GM23338 (cell line): ENCODE data around the gene GSTT4. TPM values are rescaled to one million over a fixed set of nuclear protein-coding genes. Genes with fewer than 3 reads are reported as not detected.

Experiments used
- ATAC-seq: fragments of 200-7000 bp; cut with Tn5 transposase; 3 replicates; pipeline ENCODE4 v1.9.1; 2020
- DNase-seq: peaks from one replicate; pipeline ENCODE4 v3.0.0-alpha.2; 2015; ENCODE audit warnings: low spot score
- H2AFZ ChIP-seq: fragments of 200-600 bp; sonication (generic); 2 replicates; pipeline ENCODE4 v1.8.0; 2016; ENCODE audit warnings: antibody characterized with exemption, mild to moderate bottlenecking, moderate library complexity
- H3F3A ChIP-seq: fragments of 200-600 bp; sonication (generic); replicated peaks from 2 replicates; pipeline ENCODE4 v1.8.0; 2017; ENCODE audit warnings: antibody characterized with exemption, mixed run types, low read depth
- H3K27ac ChIP-seq: fragments of 200-600 bp; sonication (generic); 2 replicates; pipeline ENCODE4 v1.6.1; 2016; ENCODE audit warnings: low read depth
- H3K27me3 ChIP-seq: fragments of 200-600 bp; sonication (generic); 2 replicates; pipeline ENCODE4 v1.8.0; 2016; ENCODE audit warnings: mild to moderate bottlenecking, mixed run types, moderate library complexity; ENCODE audit not compliant: insufficient read depth
- H3K36me3 ChIP-seq: fragments of 200-600 bp; sonication (generic); 2 replicates; pipeline ENCODE4 v1.8.0; 2016; ENCODE audit warnings: mild to moderate bottlenecking; ENCODE audit not compliant: insufficient read depth
- H3K4me1 ChIP-seq: fragments of 200-600 bp; sonication (generic); 2 replicates; pipeline ENCODE4 v1.8.0; 2016; ENCODE audit warnings: mild to moderate bottlenecking, moderate library complexity; ENCODE audit not compliant: insufficient read depth
- H3K4me2 ChIP-seq: fragments of 200-600 bp; sonication (generic); 2 replicates; pipeline ENCODE4 v1.7.1; 2017; ENCODE audit warnings: mixed run types
- H3K4me3 ChIP-seq: fragments of 200-600 bp; sonication (generic); 2 replicates; pipeline ENCODE4 v1.6.1; 2016; ENCODE audit warnings: mixed run types
- H3K79me2 ChIP-seq: fragments of 200-600 bp; sonication (generic); replicated peaks from 2 replicates; pipeline ENCODE4 v1.8.0; 2017; ENCODE audit warnings: mild to moderate bottlenecking; ENCODE audit not compliant: insufficient read depth
- H3K9me2 ChIP-seq: fragments of 200-600 bp; sonication (generic); 2 replicates; pipeline ENCODE4 v1.8.0; 2017; ENCODE audit not compliant: insufficient read depth
- H4K20me1 ChIP-seq: fragments of 200-600 bp; sonication (generic); replicated peaks from 2 replicates; pipeline ENCODE4 v1.8.0; 2017; ENCODE audit warnings: mild to moderate bottlenecking; ENCODE audit not compliant: insufficient read depth
- H3K27ac Mint-ChIP-seq: 2 replicates; pipeline ENCODE4 v1.8.0; 2020; ENCODE audit warnings: inconsistent platforms, mild to moderate bottlenecking, moderate library complexity, mixed read lengths
- H3K27me3 Mint-ChIP-seq: 3 replicates; pipeline ENCODE4 v1.8.0; 2022; ENCODE audit warnings: low read depth, mild to moderate bottlenecking, moderate library complexity, mixed read lengths, inconsistent platforms; ENCODE audit not compliant: insufficient read depth, poor library complexity
- H3K36me3 Mint-ChIP-seq: 3 replicates; pipeline ENCODE4 v1.8.0; 2021; ENCODE audit warnings: low read depth, mild to moderate bottlenecking, inconsistent platforms, moderate library complexity, mixed read lengths
- H3K4me1 Mint-ChIP-seq: 3 replicates; pipeline ENCODE4 v1.8.0; 2020; ENCODE audit warnings: mild to moderate bottlenecking, inconsistent platforms, mixed read lengths
- H3K4me3 Mint-ChIP-seq: 3 replicates; pipeline ENCODE4 v1.8.0; 2021; ENCODE audit warnings: moderate library complexity, mild to moderate bottlenecking, inconsistent platforms, mixed read lengths
- H3K9me3 Mint-ChIP-seq: 3 replicates; pipeline ENCODE4 v1.8.0; 2020; ENCODE audit warnings: moderate library complexity, mild to moderate bottlenecking, inconsistent platforms, mixed read lengths
- CREB1 ChIP-seq: fragments of 250-450 bp; sonication (Bioruptor Pico); IDR thresholded peaks from 2 replicates; pipeline ENCODE4 v1.5.0; 2020; ENCODE audit warnings: low read depth, mild to moderate bottlenecking, moderate library complexity
- CTCF ChIP-seq, 2 experiments: fragments of 200-600 bp in 1 of 2; sonication (generic) in 1 of 2; conservative IDR thresholded peaks; 2 replicates each; pipeline versions ENCODE4 v1.5.1 to v1.6.1; 2016 to 2017; ENCODE audit warnings: antibody characterized with exemption in 2 of 2, low read depth in 2 of 2, mild to moderate bottlenecking in 2 of 2, moderate library complexity in 1 of 2
- EZH2 ChIP-seq: fragments of 200-600 bp; sonication (generic); IDR thresholded peaks from one replicate; pipeline ENCODE4 v1.8.0; 2017; ENCODE audit warnings: antibody characterized with exemption, mild to moderate bottlenecking, low read depth; ENCODE audit not compliant: unreplicated experiment
- EZH2phosphoT487 ChIP-seq: fragments of 200-600 bp; sonication (generic); IDR thresholded peaks from one replicate; pipeline ENCODE4 v1.8.1; 2018; ENCODE audit warnings: antibody characterized with exemption; ENCODE audit not compliant: unreplicated experiment
- JUNB ChIP-seq: IDR thresholded peaks from one replicate; pipeline ENCODE4 v1.6.1; 2016; ENCODE audit warnings: antibody characterized with exemption; ENCODE audit not compliant: unreplicated experiment
- NANOG ChIP-seq: IDR thresholded peaks from 2 replicates; pipeline ENCODE4 v1.6.1; 2016; ENCODE audit warnings: antibody characterized with exemption, borderline replicate concordance
- STAT1 ChIP-seq: IDR thresholded peaks from one replicate; pipeline ENCODE4 v1.6.1; 2016; ENCODE audit warnings: antibody characterized with exemption; ENCODE audit not compliant: unreplicated experiment
- ZNF114 ChIP-seq: fragments of 250-450 bp; sonication (Bioruptor Pico); IDR thresholded peaks from 2 replicates; pipeline ENCODE4 v1.5.0; 2020; ENCODE audit warnings: mild to moderate bottlenecking, moderate library complexity
- ZNF331 ChIP-seq: fragments of 250-450 bp; sonication (Bioruptor Pico); IDR thresholded peaks from 2 replicates; pipeline ENCODE4 v1.5.0; 2020; ENCODE audit warnings: low read depth, mild to moderate bottlenecking, moderate library complexity
- polyA plus RNA-seq: library from polyadenylated mRNA; unstranded; fragments of >200 nt; fragmentation: Nextera tagmentation; extraction: Ambion mirVana; gene quantifications from 2 replicates; pipeline ENCODE4 v1.2.1, GENCODE V29; 2016
- total RNA-seq: library from RNA; depleted of rRNA; stranded (reverse); fragments of >200 nt; shearing (Covaris generic); gene quantifications from 2 replicates; pipeline ENCODE4 v1.2.3, GENCODE V29; 2014
- TF ChIP-seq, protein P1 (sequence below): IDR thresholded peaks from one replicate; pipeline ENCODE4 v1.6.1; 2018; ENCODE audit warnings: antibody characterized with exemption; ENCODE audit not compliant: unreplicated experiment
- TF ChIP-seq, protein P2 (sequence below): fragments of 250-450 bp; sonication (Bioruptor Pico); IDR thresholded peaks from 2 replicates; pipeline ENCODE4 v1.5.0; 2020; ENCODE audit warnings: mild to moderate bottlenecking, moderate library complexity

Gene GSTT4
- total and polyA plus RNA-seq, 2 experiments from 2014 or later: not detected

GRCh38 chr22:24024354-24024753 is 19.1 kb upstream of the GSTT4 start (continued):
- TF ChIP-seq CTCF (conservative IDR thresholded peaks at IDR 0.05; ENCODE audit: low read depth in 2 of 2) (no peak), ZNF114 (CRISPR knock-in tag) (no peak)

- Histone ChIP-seq H3K9me2 (no peaks in the 10 kb centered on the region), H2AFZ (no peak overlapping the region), H3F3A (no peaks in the 10 kb centered on the region), H3K4me1 (no peaks in the 10 kb centered on the region), H4K20me1 (peaks cover 3% of the 10 kb centered on the region; the same call in 1 of the 2 replicates), H3K27me3 (no peaks in the 10 kb centered on the region), H3K79me2 (peaks cover 48% of the 10 kb centered on the region), H3K27ac (no peak overlapping the region), H3K4me3 (no peak overlapping the region), H3K36me3 (no peaks in the 10 kb centered on the region), H3K4me2 (no peak overlapping the region)
- no peaks in the 10 kb centered on the region for H3K27me3 Mint-ChIP-seq
- DNase-seq (no peak), ATAC-seq (no peak)
- H3K4me1 Mint-ChIP-seq: peaks cover 6% of the 10 kb centered on the region; the same call in 2 of the 3 replicates
- H3K27ac Mint-ChIP-seq: no peak overlapping the region
- no peaks in the 10 kb centered on the region; the same call in 2 of the 3 replicates for H3K9me3 Mint-ChIP-seq
- no peak overlapping the region for H3K4me3 Mint-ChIP-seq
- H3K36me3 Mint-ChIP-seq: peaks cover 3% of the 10 kb centered on the region; the same call in 1 of the 3 replicates
- TF ChIP-seq NANOG: no peak
- no peak for TF ChIP-seq CTCF (conservative IDR thresholded peaks at IDR 0.05; ENCODE audit: low read depth in 2 of 2)
- TF ChIP-seq ZNF331 (CRISPR knock-in tag): no peak
- no peak for TF ChIP-seq EZH2
- TF ChIP-seq, protein P1, sequence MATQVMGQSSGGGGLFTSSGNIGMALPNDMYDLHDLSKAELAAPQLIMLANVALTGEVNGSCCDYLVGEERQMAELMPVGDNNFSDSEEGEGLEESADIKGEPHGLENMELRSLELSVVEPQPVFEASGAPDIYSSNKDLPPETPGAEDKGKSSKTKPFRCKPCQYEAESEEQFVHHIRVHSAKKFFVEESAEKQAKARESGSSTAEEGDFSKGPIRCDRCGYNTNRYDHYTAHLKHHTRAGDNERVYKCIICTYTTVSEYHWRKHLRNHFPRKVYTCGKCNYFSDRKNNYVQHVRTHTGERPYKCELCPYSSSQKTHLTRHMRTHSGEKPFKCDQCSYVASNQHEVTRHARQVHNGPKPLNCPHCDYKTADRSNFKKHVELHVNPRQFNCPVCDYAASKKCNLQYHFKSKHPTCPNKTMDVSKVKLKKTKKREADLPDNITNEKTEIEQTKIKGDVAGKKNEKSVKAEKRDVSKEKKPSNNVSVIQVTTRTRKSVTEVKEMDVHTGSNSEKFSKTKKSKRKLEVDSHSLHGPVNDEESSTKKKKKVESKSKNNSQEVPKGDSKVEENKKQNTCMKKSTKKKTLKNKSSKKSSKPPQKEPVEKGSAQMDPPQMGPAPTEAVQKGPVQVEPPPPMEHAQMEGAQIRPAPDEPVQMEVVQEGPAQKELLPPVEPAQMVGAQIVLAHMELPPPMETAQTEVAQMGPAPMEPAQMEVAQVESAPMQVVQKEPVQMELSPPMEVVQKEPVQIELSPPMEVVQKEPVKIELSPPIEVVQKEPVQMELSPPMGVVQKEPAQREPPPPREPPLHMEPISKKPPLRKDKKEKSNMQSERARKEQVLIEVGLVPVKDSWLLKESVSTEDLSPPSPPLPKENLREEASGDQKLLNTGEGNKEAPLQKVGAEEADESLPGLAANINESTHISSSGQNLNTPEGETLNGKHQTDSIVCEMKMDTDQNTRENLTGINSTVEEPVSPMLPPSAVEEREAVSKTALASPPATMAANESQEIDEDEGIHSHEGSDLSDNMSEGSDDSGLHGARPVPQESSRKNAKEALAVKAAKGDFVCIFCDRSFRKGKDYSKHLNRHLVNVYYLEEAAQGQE: no peak
- TF ChIP-seq, protein P2, sequence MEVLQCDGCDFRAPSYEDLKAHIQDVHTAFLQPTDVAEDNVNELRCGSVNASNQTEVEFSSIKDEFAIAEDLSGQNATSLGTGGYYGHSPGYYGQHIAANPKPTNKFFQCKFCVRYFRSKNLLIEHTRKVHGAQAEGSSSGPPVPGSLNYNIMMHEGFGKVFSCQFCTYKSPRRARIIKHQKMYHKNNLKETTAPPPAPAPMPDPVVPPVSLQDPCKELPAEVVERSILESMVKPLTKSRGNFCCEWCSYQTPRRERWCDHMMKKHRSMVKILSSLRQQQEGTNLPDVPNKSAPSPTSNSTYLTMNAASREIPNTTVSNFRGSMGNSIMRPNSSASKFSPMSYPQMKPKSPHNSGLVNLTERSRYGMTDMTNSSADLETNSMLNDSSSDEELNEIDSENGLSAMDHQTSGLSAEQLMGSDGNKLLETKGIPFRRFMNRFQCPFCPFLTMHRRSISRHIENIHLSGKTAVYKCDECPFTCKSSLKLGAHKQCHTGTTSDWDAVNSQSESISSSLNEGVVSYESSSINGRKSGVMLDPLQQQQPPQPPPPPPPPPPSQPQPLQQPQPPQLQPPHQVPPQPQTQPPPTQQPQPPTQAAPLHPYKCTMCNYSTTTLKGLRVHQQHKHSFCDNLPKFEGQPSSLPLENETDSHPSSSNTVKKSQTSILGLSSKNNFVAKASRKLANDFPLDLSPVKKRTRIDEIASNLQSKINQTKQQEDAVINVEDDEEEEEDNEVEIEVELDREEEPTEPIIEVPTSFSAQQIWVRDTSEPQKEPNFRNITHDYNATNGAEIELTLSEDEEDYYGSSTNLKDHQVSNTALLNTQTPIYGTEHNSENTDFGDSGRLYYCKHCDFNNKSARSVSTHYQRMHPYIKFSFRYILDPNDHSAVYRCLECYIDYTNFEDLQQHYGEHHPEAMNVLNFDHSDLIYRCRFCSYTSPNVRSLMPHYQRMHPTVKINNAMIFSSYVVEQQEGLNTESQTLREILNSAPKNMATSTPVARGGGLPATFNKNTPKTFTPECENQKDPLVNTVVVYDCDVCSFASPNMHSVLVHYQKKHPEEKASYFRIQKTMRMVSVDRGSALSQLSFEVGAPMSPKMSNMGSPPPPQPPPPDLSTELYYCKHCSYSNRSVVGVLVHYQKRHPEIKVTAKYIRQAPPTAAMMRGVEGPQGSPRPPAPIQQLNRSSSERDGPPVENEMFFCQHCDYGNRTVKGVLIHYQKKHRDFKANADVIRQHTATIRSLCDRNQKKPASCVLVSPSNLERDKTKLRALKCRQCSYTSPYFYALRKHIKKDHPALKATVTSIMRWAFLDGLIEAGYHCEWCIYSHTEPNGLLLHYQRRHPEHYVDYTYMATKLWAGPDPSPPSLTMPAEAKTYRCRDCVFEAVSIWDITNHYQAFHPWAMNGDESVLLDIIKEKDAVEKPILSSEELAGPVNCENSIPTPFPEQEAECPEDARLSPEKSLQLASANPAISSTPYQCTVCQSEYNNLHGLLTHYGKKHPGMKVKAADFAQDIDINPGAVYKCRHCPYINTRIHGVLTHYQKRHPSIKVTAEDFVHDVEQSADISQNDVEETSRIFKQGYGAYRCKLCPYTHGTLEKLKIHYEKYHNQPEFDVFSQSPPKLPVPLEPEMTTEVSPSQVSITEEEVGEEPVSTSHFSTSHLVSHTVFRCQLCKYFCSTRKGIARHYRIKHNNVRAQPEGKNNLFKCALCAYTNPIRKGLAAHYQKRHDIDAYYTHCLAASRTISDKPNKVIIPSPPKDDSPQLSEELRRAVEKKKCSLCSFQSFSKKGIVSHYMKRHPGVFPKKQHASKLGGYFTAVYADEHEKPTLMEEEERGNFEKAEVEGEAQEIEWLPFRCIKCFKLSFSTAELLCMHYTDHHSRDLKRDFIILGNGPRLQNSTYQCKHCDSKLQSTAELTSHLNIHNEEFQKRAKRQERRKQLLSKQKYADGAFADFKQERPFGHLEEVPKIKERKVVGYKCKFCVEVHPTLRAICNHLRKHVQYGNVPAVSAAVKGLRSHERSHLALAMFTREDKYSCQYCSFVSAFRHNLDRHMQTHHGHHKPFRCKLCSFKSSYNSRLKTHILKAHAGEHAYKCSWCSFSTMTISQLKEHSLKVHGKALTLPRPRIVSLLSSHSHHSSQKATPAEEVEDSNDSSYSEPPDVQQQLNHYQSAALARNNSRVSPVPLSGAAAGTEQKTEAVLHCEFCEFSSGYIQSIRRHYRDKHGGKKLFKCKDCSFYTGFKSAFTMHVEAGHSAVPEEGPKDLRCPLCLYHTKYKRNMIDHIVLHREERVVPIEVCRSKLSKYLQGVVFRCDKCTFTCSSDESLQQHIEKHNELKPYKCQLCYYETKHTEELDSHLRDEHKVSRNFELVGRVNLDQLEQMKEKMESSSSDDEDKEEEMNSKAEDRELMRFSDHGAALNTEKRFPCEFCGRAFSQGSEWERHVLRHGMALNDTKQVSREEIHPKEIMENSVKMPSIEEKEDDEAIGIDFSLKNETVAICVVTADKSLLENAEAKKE: no peak
- TF ChIP-seq EZH2phosphoT487: no peak
- TF ChIP-seq JUNB: no peak
- TF ChIP-seq CREB1 (CRISPR knock-in tag): no peak
- TF ChIP-seq STAT1: no peak
- no peak for TF ChIP-seq ZNF114 (CRISPR knock-in tag)
Observed at GRCh38 chr22:24023204-24023789, 18.0 kb upstream of the GSTT4 start.
